Neutrophil (primary cell): Measurements from ENCODE around the gene ZNF398.
"Not testable (repeated sequence)": the region's sequence is repeated elsewhere in the genome, so short reads cannot be mapped to it uniquely, and the experiment has no call there.

ENCODE experiments used
- H3K27ac ChIP-seq: fragments of 200-600 bp; sonication (generic); 2 replicates; pipeline ENCODE4 v1.5.1; 2016; ENCODE audit warnings: mild to moderate bottlenecking, moderate library complexity
- H3K27me3 ChIP-seq: fragments of 200-600 bp; sonication (generic); 2 replicates; pipeline ENCODE4 v1.6.0; 2016; ENCODE audit warnings: mild to moderate bottlenecking
- H3K36me3 ChIP-seq: fragments of 200-600 bp; sonication (generic); 2 replicates; pipeline ENCODE4 v1.5.1; 2017
- H3K4me1 ChIP-seq, 2 experiments: fragments of 200-600 bp in 1 of 2; sonication (generic) in 1 of 2; 1 replicate in 1 of 2; 2 replicates in 1 of 2; pipeline versions ENCODE4 v1.5.1 to v1.6.1; 2013 to 2016; ENCODE audit warnings: low read depth in 1 of 2, low read length in 1 of 2, mild to moderate bottlenecking in 1 of 2, moderate library complexity in 1 of 2; ENCODE audit not compliant: control insufficient read depth in 1 of 2, insufficient read depth in 1 of 2
- H3K4me3 ChIP-seq, 2 experiments: fragments of 200-600 bp in 1 of 2; sonication (generic) in 1 of 2; 1 replicate in 1 of 2; 2 replicates in 1 of 2; pipeline ENCODE4 v1.5.1; 2013 to 2016; ENCODE audit warnings: low read depth in 1 of 2, low read length in 1 of 2, mild to moderate bottlenecking in 1 of 2, moderate library complexity in 1 of 2
- H3K9me3 ChIP-seq: fragments of 200-600 bp; sonication (generic); 2 replicates; pipeline ENCODE4 v1.5.1; 2016
- TF ChIP-seq, protein P1 (sequence below): fragments of 200-600 bp; sonication (generic); IDR thresholded peaks from 2 replicates; pipeline ENCODE4 v1.5.1; 2016; ENCODE audit warnings: antibody characterized with exemption

ZNF398 gene

DNA sequence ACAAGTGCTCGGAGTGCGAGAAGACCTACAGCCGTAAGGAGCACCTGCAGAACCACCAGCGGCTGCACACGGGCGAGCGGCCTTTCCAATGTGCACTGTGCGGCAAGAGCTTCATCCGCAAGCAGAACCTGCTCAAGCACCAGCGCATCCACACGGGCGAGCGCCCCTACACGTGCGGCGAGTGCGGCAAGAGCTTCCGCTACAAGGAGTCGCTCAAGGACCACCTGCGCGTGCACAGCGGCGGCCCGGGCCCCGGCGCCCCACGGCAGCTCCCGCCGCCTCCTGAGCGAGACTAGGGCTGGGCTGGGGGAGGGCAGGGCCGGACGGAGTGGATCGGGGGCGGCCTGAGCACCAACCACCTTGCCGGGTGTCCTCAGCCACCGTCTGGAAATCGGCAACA, 77.1 kb downstream of the ZNF398 start:
- Histone ChIP-seq H3K4me3 (no peak overlapping the region), H3K27ac (no peak overlapping the region), H3K4me1 (peaks cover 10 to 13% of the 10 kb centered on the region in 2 experiments), H3K9me3 (no peaks in the 10 kb centered on the region), H3K27me3 (no peaks in the 10 kb centered on the region), H3K36me3 (peaks cover 76% of the 10 kb centered on the region)
- TF ChIP-seq, protein P1, sequence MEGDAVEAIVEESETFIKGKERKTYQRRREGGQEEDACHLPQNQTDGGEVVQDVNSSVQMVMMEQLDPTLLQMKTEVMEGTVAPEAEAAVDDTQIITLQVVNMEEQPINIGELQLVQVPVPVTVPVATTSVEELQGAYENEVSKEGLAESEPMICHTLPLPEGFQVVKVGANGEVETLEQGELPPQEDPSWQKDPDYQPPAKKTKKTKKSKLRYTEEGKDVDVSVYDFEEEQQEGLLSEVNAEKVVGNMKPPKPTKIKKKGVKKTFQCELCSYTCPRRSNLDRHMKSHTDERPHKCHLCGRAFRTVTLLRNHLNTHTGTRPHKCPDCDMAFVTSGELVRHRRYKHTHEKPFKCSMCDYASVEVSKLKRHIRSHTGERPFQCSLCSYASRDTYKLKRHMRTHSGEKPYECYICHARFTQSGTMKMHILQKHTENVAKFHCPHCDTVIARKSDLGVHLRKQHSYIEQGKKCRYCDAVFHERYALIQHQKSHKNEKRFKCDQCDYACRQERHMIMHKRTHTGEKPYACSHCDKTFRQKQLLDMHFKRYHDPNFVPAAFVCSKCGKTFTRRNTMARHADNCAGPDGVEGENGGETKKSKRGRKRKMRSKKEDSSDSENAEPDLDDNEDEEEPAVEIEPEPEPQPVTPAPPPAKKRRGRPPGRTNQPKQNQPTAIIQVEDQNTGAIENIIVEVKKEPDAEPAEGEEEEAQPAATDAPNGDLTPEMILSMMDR = no peak

DNA sequence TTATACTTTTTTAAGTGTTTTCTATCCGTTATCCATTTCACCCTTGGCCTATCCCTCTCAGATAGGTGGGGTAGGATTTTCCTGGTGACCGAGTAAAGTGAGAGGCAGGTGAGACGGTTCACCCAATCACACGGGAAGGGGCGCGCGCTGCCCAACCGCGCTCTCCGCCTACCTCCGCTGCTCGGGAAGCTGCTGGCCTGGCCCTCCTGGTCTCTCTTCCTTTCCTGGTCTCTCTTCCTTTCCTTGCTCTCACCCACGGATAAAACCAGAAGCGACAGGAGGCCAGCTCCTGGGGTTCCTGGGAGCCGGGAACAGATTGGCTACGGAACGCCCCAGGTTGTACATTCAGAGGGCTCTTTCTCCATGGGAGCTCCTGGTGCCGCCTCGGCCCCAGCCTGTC, 77.9 kb downstream of the ZNF398 start:
- H3K27ac ChIP-seq = no peak overlapping the region
- H3K36me3 ChIP-seq = peaks cover 68% of the 10 kb centered on the region
- no peaks in the 10 kb centered on the region for H3K27me3 ChIP-seq
- H3K4me3 ChIP-seq = no peak overlapping the region
- H3K9me3 ChIP-seq = no peaks in the 10 kb centered on the region
- TF ChIP-seq, protein P1 = no peak
- H3K4me1 ChIP-seq = peaks cover 10 to 13% of the 10 kb centered on the region in 2 experiments

DNA sequence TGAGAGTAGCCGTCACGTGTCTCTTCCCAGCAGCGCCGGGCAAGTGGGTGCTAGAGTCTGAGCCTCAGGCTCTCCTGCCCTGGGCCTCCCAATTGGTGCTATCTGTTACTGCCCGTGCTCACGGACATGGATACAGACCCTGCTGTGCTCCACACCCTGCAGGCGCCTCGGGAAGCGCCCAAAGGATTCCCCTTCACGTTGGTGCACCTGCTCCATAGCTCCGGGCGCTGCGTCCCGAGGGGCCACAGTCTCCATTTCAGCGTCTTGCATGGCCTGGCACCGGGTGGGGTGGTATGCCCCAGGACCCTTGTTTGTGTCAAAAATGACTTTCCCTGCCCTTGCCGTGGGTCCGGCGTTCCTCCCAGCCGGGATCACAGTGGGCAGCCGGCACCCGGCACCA, 78.4 kb downstream of the ZNF398 start:
- Histone ChIP-seq H3K4me1 (peaks cover 10 to 13% of the 10 kb centered on the region in 2 experiments), H3K36me3 (peaks cover 63% of the 10 kb centered on the region), H3K27me3 (no peaks in the 10 kb centered on the region), H3K9me3 (no peaks in the 10 kb centered on the region), H3K4me3 (no peak overlapping the region), H3K27ac (no peak overlapping the region)
- TF ChIP-seq, protein P1 = no peak

DNA sequence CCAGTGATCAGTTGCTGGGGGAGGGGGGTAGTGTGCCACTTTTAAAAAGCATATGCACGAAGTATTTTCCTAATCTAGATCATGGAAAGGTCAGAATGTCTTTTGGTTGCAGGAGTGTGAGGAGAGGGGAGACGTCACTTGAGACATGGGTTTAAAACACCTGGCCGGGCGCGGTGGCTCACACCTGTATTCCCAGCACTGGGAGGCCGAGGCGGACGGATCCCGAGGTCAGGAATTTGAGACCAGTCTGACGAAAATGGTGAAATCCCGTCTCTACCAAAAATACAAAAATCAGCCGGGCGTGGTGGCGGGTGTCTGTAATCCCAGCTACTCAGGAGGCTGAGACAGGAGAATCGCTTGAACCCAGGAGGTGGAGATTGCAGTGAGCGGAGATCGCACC, 79.1 kb downstream of the ZNF398 start:
- not testable (repeated sequence) for H3K27me3 ChIP-seq, H3K27ac ChIP-seq, H3K4me3 ChIP-seq, H3K9me3 ChIP-seq
- peaks cover 10 to 13% of the 10 kb centered on the region in 2 experiments for H3K4me1 ChIP-seq
- H3K36me3 ChIP-seq = peaks cover 56% of the 10 kb centered on the region

DNA sequence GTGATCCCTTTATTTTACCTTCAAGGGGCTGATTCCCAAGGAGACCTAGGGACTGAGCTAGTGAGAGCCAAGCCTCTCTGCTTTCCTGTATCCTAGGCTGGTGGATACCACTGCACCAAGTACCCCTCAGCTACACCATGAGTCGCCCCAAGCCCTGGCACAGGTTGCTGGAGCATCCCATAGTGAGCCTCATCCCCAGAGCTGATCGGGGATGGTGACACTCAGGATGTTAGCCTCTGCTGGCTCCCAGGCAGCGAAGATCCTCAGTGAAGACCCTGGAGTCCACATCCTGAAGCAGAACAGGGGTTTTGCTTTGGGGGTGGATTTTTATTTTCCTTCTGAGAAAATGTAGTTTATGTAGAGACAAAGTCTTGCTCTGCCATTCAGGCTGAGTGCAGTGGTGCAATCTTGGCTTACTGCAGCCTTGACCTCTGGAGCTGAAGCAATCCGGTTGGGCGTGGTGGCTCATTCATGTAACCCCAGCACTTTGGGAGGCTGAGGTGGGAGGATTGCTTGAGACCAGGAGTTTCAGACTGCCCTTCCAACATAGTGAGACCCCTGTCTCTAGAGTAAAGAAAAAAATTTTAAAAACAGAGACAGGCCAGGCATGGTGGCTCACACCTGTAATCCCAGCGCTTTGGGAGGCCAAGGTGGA, 79.7 kb downstream of the ZNF398 start:
- Histone ChIP-seq H3K4me1 (peaks cover 10 to 13% of the 10 kb centered on the region in 2 experiments), H3K36me3 (peaks cover 50% of the 10 kb centered on the region), H3K27ac (no peak overlapping the region), H3K27me3 (no peaks in the 10 kb centered on the region), H3K9me3 (no peaks in the 10 kb centered on the region), H3K4me3 (no peak overlapping the region)
- TF ChIP-seq, protein P1 = no peak

DNA sequence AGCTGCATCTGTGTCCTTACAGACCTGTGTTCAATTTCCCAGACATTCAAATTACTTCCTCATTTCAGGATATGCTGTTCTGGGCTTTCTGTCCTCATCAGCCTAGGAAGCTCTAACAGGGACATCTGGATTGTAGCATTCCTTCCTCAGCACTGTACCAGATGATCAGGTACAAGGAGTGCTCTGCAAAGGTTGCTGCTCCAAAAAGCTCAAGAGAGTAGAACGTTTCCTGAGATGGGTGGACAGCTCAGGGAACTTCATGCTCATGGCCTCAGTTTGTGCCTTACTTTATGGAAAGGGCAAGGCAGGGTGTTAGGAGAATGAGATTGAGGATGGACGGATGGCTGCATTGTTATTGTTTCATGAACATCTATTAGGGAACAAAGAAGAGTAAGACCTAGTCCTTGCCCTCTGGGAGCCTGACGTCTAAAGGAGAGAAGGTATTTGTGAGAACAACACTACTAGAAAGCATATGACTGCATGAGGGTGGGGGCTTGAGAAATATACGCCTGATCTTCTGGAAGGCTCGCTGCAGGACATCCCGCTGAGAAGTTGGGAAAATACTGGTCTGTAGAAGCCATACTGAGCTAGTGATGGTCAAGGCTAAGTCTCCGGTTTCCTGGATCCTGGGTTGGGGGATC, 81.7 kb downstream of the ZNF398 start:
- H3K4me3 ChIP-seq = no peak overlapping the region
- H3K27ac ChIP-seq = no peak overlapping the region
- peaks cover 30% of the 10 kb centered on the region for H3K36me3 ChIP-seq
- H3K27me3 ChIP-seq = no peaks in the 10 kb centered on the region
- H3K9me3 ChIP-seq = no peaks in the 10 kb centered on the region
- H3K4me1 ChIP-seq = peaks cover 10 to 13% of the 10 kb centered on the region in 2 experiments
- TF ChIP-seq, protein P1 = no peak
